ENCODE data around the gene SLC15A3. TPM values are rescaled to one million over a fixed set of nuclear protein-coding genes. Genes with fewer than 3 reads are reported as not detected.

The SLC15A3 gene
- total RNA-seq, 4 donors from 2014 or later = 32.2 to 94.4 (median 64.8) TPM

DNA sequence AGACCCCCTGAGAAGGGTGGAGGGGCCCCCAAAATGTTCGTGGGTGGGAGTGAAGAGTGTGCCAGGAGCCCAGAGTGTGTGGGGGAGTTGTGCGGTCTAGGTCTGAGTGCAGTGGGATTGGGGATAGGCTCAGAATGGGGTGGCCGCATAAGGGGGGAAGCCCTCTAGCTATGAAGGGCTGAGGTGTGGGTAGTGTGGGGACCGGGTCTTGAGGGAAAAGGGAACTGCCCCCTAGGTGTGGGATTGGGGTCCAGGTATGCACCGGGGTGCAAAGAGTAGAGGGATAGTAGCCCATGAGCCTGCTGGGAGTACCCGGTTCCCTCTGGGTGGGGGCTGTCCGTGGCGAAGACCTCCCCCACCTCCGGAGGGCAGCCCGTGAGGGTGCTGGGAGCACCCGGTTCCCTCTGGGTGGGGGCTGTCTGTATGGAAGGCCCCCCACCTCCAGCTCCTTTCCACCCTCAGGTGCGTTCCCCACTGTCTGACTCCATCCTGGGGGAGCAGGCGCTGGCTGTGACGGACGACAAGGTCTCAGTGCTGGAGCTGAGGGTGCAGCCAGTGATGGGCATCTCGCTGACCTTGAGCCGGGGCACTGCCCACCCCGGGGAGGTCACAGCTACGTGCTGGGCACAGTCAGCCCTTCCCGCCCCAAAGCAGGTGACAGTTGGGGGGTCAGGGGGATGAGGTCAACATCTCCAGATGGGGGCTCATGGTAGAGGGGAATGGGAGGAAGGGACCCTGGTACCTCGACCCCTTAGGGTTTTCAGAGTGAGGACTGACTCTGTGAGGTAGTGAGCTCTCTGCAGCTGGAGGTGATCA lies 17.0 kb downstream of the SLC15A3 start:
- DNase-seq (ENCODE audit: low spot score in 2 of 2) = no peak
- H3K9me3 ChIP-seq = no peaks in the 10 kb centered on the region
- no peaks in the 10 kb centered on the region for H3K27me3 ChIP-seq
- no peak overlapping the region for H3K27ac ChIP-seq
- TF ChIP-seq, protein P1, sequence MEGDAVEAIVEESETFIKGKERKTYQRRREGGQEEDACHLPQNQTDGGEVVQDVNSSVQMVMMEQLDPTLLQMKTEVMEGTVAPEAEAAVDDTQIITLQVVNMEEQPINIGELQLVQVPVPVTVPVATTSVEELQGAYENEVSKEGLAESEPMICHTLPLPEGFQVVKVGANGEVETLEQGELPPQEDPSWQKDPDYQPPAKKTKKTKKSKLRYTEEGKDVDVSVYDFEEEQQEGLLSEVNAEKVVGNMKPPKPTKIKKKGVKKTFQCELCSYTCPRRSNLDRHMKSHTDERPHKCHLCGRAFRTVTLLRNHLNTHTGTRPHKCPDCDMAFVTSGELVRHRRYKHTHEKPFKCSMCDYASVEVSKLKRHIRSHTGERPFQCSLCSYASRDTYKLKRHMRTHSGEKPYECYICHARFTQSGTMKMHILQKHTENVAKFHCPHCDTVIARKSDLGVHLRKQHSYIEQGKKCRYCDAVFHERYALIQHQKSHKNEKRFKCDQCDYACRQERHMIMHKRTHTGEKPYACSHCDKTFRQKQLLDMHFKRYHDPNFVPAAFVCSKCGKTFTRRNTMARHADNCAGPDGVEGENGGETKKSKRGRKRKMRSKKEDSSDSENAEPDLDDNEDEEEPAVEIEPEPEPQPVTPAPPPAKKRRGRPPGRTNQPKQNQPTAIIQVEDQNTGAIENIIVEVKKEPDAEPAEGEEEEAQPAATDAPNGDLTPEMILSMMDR (IDR thresholded peaks at IDR 0.05) = no peak
- TF ChIP-seq POLR2A (IDR thresholded peaks at IDR 0.05) (no peak), EP300 (IDR thresholded peaks at IDR 0.05) (no peak)
- H3K36me3 ChIP-seq = peaks cover 0 to 63% (median 6%) of the 10 kb centered on the region in 3 donors
- no peak overlapping the region for H3K4me3 ChIP-seq
- 73 to 78% methylated on average over 21 of the region's 21 CpGs for WGBS, 2 donors
- H3K4me1 ChIP-seq = peaks cover 0 to 15% (median 0%) of the 10 kb centered on the region in 4 donors

DNA sequence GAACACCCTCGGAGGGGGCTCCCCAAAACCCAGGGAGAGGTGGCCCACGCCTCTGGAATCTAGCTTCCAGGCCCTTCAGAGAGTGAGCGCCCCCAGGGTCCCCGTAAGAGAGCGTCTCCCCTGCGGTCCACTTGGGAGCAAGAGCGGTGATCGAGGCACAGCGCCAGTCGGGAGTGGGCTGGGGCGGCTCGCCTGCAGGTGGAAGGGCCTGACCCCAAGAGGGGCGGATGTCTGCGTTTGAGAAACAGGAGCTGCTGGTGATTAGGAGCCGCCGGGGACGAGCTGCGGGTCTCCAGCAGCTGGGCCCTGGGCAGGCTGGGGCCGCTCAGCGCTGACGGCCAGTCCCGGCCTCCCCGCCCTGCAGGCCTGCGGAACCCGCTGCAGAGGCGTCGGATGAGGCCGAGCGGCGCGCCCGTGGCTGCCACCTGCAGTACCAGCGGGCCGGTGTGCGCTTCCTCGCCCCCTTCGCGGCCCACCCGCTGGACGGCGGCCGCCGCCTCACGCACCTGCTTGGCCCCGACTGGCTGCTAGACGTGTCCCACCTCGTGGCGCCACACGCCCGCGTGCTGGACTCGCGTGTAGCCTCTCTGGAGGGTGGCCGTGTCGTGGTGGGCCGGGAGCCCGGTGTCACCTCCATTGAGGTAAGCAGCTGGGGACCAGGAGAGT lies 17.7 kb downstream of the SLC15A3 start:
- 84 to 85% methylated on average over 43 to 57 of the region's 57 CpGs for WGBS, 2 donors
- Histone ChIP-seq H3K4me3 (no peak overlapping the region), H3K27ac (no peak overlapping the region), H3K36me3 (peaks cover 0 to 62% (median 4%) of the 10 kb centered on the region in 3 donors), H3K4me1 (peaks cover 0 to 15% (median 0%) of the 10 kb centered on the region in 4 donors), H3K9me3 (no peaks in the 10 kb centered on the region), H3K27me3 (no peaks in the 10 kb centered on the region)
- no peak for DNase-seq (ENCODE audit: low spot score in 2 of 2)
- TF ChIP-seq, protein P1 (IDR thresholded peaks at IDR 0.05) = no peak
- TF ChIP-seq POLR2A (IDR thresholded peaks at IDR 0.05) (no peak), EP300 (IDR thresholded peaks at IDR 0.05) (no peak)

DNA sequence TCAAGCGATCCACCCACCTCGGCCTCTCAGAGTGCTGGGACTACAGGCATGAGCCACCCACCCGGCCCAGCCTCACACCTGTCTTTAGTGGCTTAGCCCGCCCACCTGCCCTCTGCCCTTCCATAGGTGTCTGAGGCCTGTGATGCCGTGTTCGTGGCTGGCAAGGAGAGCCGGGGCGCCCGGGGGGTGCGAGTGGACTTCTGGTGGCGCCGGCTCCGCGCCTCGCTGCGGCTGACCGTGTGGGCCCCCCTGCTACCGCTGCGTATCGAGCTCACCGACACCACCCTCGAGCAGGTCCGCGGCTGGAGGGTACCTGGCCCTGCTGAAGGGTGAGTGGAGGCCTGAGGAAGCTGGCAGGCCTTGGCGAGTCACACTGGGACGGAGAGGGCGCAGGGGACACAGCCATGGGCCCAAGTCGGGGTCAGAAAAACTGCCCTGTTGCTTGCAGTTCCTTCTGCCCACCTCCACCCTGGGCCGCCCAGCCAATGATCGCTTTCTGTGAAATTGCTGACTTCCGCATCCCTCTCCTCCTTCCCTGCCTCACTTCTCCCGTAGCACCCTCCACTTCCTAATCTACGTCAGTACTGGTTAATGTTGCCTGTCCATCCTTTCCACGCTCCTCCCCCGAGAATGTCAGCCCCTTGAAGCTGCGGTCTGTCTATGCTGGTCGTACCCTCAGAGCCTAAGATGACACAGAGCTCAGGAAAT lies 18.4 kb downstream of the SLC15A3 start:
- TF ChIP-seq, protein P1 (IDR thresholded peaks at IDR 0.05) = no peak
- no peak for TF ChIP-seq POLR2A (IDR thresholded peaks at IDR 0.05)
- no peak for TF ChIP-seq EP300 (IDR thresholded peaks at IDR 0.05)
- 92 to 93% methylated on average over 27 to 37 of the region's 37 CpGs for WGBS, 2 donors

DNA sequence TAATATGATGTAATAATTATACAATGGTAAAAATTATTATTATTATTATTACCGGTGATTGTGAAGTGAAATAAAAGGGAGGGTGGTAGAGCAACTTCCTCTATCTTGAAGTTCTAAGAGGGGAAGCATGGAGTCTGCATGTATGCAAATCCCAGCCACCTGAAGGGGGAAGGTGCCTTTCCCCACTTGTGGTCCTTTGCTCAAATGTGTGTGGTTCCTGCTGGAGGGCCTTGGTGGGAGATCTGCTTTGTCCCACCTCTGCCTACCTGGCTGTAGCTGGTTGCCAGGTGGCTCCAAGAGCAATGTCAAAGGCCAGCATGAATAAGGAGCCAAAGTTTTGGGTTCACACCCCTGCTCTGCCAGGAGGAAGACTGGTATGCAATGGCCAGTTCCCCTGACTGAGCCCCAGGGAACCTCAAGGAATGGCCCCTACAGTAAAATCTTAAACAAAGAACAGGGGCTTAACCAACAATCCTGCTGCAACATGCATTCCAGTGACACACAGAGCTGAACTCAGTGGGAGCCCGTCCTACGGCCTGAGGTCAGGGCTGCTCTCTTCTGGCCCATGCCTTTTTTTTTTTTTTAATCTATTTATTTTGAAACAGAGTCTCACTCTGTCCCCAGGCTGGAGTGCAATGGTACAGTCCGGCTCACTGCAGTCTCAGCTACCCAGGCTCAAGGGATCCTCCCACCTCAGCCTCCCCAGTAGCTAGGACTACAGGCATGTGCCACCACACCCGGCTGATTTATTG lies 19.2 kb downstream of the SLC15A3 start:
- no peaks in the 10 kb centered on the region for H3K27me3 ChIP-seq
- H3K4me3 ChIP-seq = no peak overlapping the region
- H3K36me3 ChIP-seq = peaks cover 0 to 58% (median 0%) of the 10 kb centered on the region in 3 donors
- 52 to 55% methylated on average over 5 of the region's 5 CpGs for WGBS, 2 donors
- no peak for DNase-seq (ENCODE audit: low spot score in 2 of 2)
- H3K9me3 ChIP-seq = no peaks in the 10 kb centered on the region
- H3K4me1 ChIP-seq = peaks cover 0 to 15% (median 0%) of the 10 kb centered on the region in 4 donors
- H3K27ac ChIP-seq = no peak overlapping the region
- TF ChIP-seq EP300 (IDR thresholded peaks at IDR 0.05) (no peak), POLR2A (IDR thresholded peaks at IDR 0.05) (no peak)
- TF ChIP-seq, protein P1 (IDR thresholded peaks at IDR 0.05) = no peak

More for the DNA sequence above, 18.4 kb downstream of the SLC15A3 start:
- no peak overlapping the region for H3K27ac ChIP-seq
- no peak overlapping the region for H3K4me3 ChIP-seq
- peaks cover 0 to 15% (median 0%) of the 10 kb centered on the region in 4 donors for H3K4me1 ChIP-seq
- H3K36me3 ChIP-seq = peaks cover 0 to 62% (median 0%) of the 10 kb centered on the region in 3 donors
- H3K27me3 ChIP-seq = no peaks in the 10 kb centered on the region
- no peak for DNase-seq (ENCODE audit: low spot score in 2 of 2)
- H3K9me3 ChIP-seq = no peaks in the 10 kb centered on the region
